Measurements from ENCODE around the gene RSPH1.

Gene RSPH1

DNA sequence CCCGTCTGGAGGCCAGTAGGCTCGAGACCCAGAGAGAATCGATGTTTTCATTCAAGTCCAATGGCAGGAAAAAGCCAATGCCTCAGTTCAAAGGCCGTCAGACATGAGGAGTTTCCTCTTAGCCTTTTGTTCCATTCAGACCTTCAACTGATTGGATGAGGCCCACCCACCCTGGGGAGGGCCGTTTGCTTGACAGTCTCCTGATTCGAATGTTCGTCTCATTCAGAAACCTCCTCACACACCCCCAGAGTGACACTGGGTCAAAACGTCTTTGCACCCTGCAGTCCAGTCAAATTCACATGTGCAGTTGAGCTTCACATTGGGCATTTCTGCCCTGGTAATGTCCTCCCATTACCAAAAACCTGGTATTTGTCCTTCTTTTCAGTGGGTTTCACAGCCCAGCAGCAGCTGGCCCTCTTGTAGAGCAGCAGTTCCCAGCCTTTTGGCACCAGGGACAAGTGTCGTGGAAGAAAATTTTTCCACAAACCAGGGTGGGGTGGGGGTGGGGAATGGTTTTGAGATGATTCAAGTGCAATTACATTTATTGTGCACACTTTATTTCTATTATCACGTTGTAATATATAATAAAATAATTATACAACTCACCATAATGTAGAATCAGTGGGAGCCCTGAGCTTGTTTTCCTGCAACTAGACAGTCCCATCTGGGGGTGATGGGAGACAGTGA is 40.1 kb downstream of the RSPH1 start:
- TF ChIP-seq CSDC2 (CRISPR knock-in tag; IDR thresholded peaks at IDR 0.05): no peak
- no peak for TF ChIP-seq CSRNP3 (CRISPR knock-in tag; IDR thresholded peaks at IDR 0.05)
- no peak for TF ChIP-seq BACH2 (CRISPR knock-in tag; IDR thresholded peaks at IDR 0.05; ENCODE audit: borderline replicate concordance)
- no peak for TF ChIP-seq TSHZ2 (CRISPR knock-in tag; IDR thresholded peaks at IDR 0.05)
- TF ChIP-seq POU6F1 (CRISPR knock-in tag; IDR thresholded peaks at IDR 0.05; ENCODE audit: borderline replicate concordance, low read depth): no peak
- no peak for TF ChIP-seq GLIS3 (CRISPR knock-in tag; IDR thresholded peaks at IDR 0.05)
- no peak for TF ChIP-seq RARB (CRISPR knock-in tag; IDR thresholded peaks at IDR 0.05)

GRCh38 chr21:42455196-42455595 is 40.8 kb downstream of the RSPH1 start:
- ATAC-seq: no peak
- no peak for TF ChIP-seq ISL1 (CRISPR knock-in tag; IDR thresholded peaks at IDR 0.05)
- no peak for TF ChIP-seq ZNF8 (CRISPR knock-in tag; IDR thresholded peaks at IDR 0.05)
- no peak for TF ChIP-seq ZFP30 (CRISPR knock-in tag; IDR thresholded peaks at IDR 0.05)
- no peak for TF ChIP-seq PPARA (CRISPR knock-in tag; IDR thresholded peaks at IDR 0.05; ENCODE audit: borderline replicate concordance)
- TF ChIP-seq TCF4 (CRISPR knock-in tag; IDR thresholded peaks at IDR 0.05; ENCODE audit: borderline replicate concordance): no peak
- no peak for TF ChIP-seq ZC3H10 (CRISPR knock-in tag; IDR thresholded peaks at IDR 0.05)
- TF ChIP-seq SNAI2 (CRISPR knock-in tag; IDR thresholded peaks at IDR 0.05): no peak
- no peak for TF ChIP-seq ZNF70 (CRISPR knock-in tag; IDR thresholded peaks at IDR 0.05)
- TF ChIP-seq BACH2 (CRISPR knock-in tag; IDR thresholded peaks at IDR 0.05; ENCODE audit: borderline replicate concordance): no peak
- TF ChIP-seq, protein P1, sequence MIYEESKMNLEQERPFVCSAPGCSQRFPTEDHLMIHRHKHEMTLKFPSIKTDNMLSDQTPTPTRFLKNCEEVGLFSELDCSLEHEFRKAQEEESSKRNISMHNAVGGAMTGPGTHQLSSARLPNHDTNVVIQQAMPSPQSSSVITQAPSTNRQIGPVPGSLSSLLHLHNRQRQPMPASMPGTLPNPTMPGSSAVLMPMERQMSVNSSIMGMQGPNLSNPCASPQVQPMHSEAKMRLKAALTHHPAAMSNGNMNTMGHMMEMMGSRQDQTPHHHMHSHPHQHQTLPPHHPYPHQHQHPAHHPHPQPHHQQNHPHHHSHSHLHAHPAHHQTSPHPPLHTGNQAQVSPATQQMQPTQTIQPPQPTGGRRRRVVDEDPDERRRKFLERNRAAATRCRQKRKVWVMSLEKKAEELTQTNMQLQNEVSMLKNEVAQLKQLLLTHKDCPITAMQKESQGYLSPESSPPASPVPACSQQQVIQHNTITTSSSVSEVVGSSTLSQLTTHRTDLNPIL (CRISPR knock-in tag; IDR thresholded peaks at IDR 0.05; ENCODE audit: low read depth): no peak
- TF ChIP-seq, protein P2, sequence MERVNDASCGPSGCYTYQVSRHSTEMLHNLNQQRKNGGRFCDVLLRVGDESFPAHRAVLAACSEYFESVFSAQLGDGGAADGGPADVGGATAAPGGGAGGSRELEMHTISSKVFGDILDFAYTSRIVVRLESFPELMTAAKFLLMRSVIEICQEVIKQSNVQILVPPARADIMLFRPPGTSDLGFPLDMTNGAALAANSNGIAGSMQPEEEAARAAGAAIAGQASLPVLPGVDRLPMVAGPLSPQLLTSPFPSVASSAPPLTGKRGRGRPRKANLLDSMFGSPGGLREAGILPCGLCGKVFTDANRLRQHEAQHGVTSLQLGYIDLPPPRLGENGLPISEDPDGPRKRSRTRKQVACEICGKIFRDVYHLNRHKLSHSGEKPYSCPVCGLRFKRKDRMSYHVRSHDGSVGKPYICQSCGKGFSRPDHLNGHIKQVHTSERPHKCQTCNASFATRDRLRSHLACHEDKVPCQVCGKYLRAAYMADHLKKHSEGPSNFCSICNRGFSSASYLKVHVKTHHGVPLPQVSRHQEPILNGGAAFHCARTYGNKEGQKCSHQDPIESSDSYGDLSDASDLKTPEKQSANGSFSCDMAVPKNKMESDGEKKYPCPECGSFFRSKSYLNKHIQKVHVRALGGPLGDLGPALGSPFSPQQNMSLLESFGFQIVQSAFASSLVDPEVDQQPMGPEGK (CRISPR knock-in tag; IDR thresholded peaks at IDR 0.05; ENCODE audit: borderline replicate concordance): no peak
- TF ChIP-seq POU6F1 (CRISPR knock-in tag; IDR thresholded peaks at IDR 0.05; ENCODE audit: borderline replicate concordance, low read depth): no peak
- no peak for TF ChIP-seq GLIS3 (CRISPR knock-in tag; IDR thresholded peaks at IDR 0.05)
- no peak for TF ChIP-seq ZFP3 (CRISPR knock-in tag; IDR thresholded peaks at IDR 0.05)
- TF ChIP-seq ZNF565 (CRISPR knock-in tag; conservative IDR thresholded peaks at IDR 0.05; ENCODE audit: low read depth): no peak

More for the DNA sequence above, 40.1 kb downstream of the RSPH1 start:
- ATAC-seq: no peak
